ENCODE results near the gene PAX5.

PAX5 gene

DNA sequence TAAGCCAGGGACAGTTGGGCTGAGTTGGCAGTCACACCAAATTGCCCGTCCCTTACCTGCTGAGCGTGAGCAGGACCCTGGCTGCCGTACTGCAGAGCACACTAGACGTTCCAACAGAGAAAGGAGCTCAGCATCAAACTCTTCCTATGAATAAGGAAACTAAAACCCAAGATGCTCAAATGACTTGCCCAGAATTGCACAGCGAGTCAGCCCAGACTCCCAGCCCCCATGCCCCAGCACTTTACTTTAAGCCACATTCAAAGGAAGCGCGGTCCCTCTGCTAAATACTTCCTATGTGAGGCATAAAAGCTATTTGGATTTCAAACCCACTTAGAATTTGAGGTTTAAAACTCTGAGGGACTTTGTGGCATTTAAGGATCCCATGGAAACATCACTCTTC is 23.9 kb downstream of the PAX5 start:
- H3K27ac ChIP-seq, result no peak overlapping the region
- TF ChIP-seq, protein P1, sequence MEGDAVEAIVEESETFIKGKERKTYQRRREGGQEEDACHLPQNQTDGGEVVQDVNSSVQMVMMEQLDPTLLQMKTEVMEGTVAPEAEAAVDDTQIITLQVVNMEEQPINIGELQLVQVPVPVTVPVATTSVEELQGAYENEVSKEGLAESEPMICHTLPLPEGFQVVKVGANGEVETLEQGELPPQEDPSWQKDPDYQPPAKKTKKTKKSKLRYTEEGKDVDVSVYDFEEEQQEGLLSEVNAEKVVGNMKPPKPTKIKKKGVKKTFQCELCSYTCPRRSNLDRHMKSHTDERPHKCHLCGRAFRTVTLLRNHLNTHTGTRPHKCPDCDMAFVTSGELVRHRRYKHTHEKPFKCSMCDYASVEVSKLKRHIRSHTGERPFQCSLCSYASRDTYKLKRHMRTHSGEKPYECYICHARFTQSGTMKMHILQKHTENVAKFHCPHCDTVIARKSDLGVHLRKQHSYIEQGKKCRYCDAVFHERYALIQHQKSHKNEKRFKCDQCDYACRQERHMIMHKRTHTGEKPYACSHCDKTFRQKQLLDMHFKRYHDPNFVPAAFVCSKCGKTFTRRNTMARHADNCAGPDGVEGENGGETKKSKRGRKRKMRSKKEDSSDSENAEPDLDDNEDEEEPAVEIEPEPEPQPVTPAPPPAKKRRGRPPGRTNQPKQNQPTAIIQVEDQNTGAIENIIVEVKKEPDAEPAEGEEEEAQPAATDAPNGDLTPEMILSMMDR (conservative IDR thresholded peaks at IDR 0.05), result no peak
- TF ChIP-seq ZFX (IDR thresholded peaks at IDR 0.05), result no peak

DNA sequence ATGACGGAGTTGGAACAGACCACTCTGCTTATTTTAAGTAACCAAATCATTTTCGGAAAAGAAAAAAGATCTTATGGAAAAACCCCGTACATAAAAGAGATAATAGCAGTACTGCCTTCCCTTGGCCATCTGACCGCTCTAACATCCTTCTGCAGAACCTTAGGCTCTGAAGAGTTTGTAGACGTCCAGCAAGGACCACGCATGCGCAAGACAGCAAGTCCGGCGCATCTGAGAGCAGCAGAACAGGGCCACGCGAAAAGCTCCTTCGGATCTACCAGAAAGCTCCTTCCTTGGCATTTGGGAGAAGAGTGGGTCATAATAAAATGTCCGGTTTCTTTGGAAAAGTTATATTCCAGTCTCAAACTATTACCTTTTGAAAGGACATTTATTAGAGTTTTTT is 26.8 kb downstream of the PAX5 start:
- H3K27ac ChIP-seq, result no peak overlapping the region
- TF ChIP-seq, protein P1 (conservative IDR thresholded peaks at IDR 0.05), result no peak
- no peak for TF ChIP-seq ZFX (IDR thresholded peaks at IDR 0.05)

DNA sequence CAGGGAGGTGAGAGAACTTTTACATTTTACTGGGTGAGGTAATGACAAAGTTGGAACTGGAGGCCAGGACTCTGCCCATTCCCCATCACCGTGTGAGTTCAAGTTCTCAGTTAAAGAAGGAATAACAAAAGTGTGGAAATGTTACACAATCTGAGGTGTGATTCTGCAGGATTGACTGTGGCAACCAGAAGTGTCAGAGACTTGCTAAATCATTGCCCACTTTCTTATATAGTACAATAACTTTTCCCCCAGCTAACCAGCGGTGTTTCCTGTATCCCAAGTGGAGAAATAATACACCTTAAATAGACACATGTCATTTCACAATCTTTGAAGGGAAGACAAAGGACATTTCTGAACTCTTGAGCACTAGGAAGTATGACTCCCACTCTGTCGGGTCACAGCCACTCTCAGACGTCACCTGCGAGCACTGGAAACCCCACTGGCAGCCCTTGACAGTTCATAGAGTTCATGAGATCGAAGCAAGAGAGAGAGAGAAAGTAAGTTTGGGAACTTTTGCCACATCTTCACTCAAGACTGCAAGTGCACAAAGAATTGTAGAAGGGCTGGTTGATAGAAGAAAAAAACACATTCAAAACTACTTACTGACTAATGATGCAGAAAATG is 28.4 kb downstream of the PAX5 start:
- H3K27ac ChIP-seq, result no peak overlapping the region
- no peak for TF ChIP-seq ZFX (IDR thresholded peaks at IDR 0.05)
- TF ChIP-seq, protein P1 (conservative IDR thresholded peaks at IDR 0.05), result no peak

- H3K27ac ChIP-seq, result no peak overlapping the region
- TF ChIP-seq ZFX (IDR thresholded peaks at IDR 0.05), result no peak
- TF ChIP-seq, protein P1 (conservative IDR thresholded peaks at IDR 0.05), result no peak
Measured at GRCh38 chr9:37004424-37004935, 29.6 kb downstream of the PAX5 start.

DNA sequence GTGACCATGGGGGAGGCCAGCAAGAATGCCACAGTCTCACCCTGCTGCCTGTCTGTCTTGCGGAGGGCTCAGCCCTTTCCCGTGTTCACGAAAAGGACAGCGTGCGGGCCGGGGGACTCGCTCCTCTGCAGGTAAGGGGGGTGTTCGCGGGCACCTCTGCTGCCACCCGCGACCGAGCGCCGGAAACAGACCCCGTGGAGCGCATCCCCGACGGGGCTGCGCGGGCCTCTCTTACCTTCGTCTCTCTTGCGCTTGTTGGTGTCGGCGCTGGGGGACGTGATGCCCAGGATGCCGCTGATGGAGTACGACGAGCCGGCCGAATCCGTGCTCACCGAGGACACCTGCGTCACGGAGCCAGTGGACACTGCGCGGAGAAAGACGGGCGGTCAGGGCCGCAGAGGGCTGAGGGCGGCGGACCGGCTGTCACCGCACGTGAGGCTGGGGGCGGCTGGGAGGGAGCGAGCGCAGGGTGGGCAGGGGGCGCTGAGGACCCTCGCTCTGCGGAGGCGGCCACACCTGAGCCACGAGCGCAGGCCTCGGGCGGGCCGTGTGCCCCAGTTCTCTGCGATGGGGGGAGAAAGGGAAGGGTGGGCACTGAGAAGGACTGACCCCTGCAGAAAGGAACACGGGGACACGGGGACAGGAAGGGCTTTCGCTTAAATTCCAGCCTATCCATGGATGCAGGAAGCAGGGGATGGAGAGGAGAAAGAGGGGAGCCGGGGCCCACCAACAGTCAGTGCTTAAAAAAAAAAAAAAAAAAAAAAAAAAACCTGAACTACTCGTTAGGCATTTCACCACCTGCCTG is 31.5 kb downstream of the PAX5 start:
- TF ChIP-seq, protein P1 (conservative IDR thresholded peaks at IDR 0.05), result no peak
- no peak for TF ChIP-seq ZFX (IDR thresholded peaks at IDR 0.05)
- no peak overlapping the region for H3K27ac ChIP-seq

DNA sequence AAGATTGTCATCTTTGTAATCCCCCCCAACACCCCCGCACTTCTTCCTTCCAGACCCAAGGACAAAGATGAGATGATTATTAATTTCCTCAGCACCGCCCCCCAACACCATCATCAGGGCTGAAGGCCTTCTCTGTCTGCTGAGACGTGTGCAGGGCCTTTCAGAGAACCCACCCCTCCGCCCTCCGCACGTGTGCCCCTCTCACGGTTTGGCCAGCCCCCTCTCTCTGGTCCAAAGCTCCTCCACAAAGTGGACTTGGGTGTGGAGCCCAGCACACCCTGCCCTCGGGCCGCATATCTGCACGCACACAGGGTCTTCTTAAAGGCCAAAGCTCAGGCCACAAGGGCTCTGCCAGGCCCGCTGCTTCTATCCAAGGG is 32.0 kb downstream of the PAX5 start:
- no peak for TF ChIP-seq ZFX (IDR thresholded peaks at IDR 0.05)
- TF ChIP-seq, protein P1 (conservative IDR thresholded peaks at IDR 0.05), result no peak
- no peak overlapping the region for H3K27ac ChIP-seq

DNA sequence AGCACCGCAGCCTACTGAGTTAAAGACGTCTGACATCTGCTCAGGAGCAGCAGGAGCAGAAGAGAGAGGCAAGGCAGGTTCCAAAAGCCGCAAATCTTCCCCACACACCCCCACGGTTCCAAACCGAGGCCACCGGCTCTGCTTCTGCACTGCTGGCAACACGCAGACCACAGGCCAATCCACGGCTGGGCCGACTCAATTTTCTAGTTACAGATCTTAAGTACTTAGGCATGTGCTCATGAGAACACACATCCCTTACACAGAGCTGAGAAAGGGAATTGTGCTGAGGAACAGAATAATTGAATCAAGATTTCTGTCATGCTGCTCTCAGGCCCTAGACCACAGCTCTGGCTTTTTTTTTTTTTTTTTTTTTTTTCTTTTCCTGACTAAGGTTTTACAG is 32.6 kb downstream of the PAX5 start:
- no peak for TF ChIP-seq ZFX (IDR thresholded peaks at IDR 0.05)
- TF ChIP-seq, protein P1 (conservative IDR thresholded peaks at IDR 0.05), result no peak

More for the DNA sequence above, 32.6 kb downstream of the PAX5 start:
- no peak overlapping the region for H3K27ac ChIP-seq
